ENCODE measurements around the gene PCDH11Y. TPM values are rescaled to one million over a fixed set of nuclear protein-coding genes. Genes with fewer than 3 reads are reported as not detected.
A peak's percentile ranks its signal among the peaks of the same experiment; 100 is the strongest.
"Not testable (repeated sequence)": the region's sequence is repeated elsewhere in the genome, so short reads cannot be mapped to it uniquely, and the experiment has no call there.

The PCDH11Y gene, protein sequence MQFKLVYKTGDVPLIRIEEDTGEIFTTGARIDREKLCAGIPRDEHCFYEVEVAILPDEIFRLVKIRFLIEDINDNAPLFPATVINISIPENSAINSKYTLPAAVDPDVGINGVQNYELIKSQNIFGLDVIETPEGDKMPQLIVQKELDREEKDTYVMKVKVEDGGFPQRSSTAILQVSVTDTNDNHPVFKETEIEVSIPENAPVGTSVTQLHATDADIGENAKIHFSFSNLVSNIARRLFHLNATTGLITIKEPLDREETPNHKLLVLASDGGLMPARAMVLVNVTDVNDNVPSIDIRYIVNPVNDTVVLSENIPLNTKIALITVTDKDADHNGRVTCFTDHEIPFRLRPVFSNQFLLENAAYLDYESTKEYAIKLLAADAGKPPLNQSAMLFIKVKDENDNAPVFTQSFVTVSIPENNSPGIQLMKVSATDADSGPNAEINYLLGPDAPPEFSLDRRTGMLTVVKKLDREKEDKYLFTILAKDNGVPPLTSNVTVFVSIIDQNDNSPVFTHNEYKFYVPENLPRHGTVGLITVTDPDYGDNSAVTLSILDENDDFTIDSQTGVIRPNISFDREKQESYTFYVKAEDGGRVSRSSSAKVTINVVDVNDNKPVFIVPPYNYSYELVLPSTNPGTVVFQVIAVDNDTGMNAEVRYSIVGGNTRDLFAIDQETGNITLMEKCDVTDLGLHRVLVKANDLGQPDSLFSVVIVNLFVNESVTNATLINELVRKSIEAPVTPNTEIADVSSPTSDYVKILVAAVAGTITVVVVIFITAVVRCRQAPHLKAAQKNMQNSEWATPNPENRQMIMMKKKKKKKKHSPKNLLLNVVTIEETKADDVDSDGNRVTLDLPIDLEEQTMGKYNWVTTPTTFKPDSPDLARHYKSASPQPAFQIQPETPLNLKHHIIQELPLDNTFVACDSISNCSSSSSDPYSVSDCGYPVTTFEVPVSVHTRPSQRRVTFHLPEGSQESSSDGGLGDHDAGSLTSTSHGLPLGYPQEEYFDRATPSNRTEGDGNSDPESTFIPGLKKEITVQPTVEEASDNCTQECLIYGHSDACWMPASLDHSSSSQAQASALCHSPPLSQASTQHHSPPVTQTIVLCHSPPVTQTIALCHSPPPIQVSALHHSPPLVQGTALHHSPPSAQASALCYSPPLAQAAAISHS (N-terminal part only)
- total RNA-seq: not detected

- not testable (repeated sequence) for H3K27ac Mint-ChIP-seq; DNase-seq (ENCODE audit: low spot score in 2 of 2); H3K36me3 Mint-ChIP-seq; H3K9me3 Mint-ChIP-seq
- peak in 1 of 2 donors; percentile 69 for ATAC-seq
These were observed at the start of gene PCDH11Y for GRCh38 chrY:5000057-5000456. PCDH11Y (plus strand) TSS chrY:5000296; CDS start chrY:5057100, 56,804 bp downstream.

GRCh38 chrY:4967894-4968293, 32.2 kb upstream of the PCDH11Y start:
- H3K36me3 Mint-ChIP-seq; ATAC-seq; H3K9me3 Mint-ChIP-seq; H3K27ac Mint-ChIP-seq; DNase-seq (ENCODE audit: low spot score in 2 of 2): not testable (repeated sequence)

DNA sequence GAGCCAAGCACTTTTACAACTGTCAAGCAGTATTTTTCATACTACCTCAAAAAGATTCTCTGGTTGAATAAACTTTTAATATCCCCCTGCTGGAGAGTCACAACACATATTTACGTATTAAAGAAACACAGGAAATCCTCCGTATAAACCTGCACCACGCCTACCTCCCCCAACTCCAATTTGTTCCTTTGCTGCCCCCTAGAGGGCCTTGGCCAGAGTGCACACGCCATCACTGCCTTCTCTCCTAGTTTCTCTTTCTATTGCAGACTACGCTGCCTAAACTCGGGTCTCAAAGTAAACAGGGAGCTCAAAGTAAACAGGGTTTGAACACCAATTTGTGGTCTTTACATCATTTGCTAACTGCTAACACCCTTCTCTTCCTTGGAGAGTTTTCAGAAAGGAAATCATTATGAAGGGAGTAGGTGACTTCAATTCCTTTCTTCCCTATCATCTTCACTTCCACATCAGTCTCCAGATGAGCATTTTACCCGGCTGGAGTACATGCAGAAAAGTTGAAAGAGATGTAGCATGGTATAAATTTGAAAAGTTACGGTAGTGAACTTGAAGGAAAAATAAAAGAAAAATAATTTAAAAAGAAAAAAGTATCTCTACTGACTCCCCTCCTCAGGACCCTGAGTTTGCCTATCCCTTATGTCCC, 8.2 kb upstream of the PCDH11Y start:
- not testable (repeated sequence) for H3K36me3 Mint-ChIP-seq; H3K27ac Mint-ChIP-seq; H3K9me3 Mint-ChIP-seq; DNase-seq (ENCODE audit: low spot score in 2 of 2)
- ATAC-seq: peak; percentile 58 to 94

- H3K36me3 Mint-ChIP-seq; H3K27ac Mint-ChIP-seq; ATAC-seq; H3K9me3 Mint-ChIP-seq; DNase-seq (ENCODE audit: low spot score in 2 of 2): not testable (repeated sequence)
These were observed 5.2 kb upstream of the PCDH11Y start for GRCh38 chrY:4994892-4995291.

DNA sequence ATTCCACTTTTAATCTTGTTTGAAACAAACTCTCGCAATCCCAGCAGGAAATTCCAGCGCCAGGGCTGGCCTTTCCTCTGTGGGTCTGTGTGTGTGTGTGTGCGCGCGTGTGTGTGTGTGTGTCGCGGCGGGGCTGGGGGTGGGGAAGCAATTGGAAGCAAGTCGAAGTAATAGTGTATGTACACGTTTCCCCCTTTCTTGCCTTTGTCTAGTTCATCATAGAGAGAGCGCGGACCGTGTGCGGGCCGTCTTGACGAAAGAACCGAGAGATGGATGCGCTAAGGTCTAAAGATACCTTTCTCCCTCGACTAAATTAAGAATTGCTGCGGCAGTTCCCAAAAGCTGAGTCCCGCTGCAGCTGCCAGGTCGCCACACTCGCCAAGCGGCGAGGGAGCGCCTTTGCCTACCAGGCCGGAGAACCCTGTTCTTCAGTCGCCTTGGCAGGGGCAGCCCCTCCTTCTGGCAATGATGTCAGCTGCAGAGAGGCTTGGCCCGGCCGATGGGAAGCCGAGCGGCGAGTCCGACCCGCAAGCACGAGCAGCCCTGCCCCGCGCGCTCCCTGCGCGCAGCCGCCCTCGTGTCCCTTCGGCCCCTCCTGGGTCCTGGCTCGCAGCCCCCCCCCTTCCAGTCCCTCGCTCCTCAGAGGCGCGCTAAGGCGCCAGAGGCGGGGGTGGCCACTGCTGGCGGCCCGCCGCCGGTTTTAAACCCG, 2.5 kb downstream of the PCDH11Y start:
- not testable (repeated sequence) for DNase-seq (ENCODE audit: low spot score in 2 of 2); H3K36me3 Mint-ChIP-seq; ATAC-seq; H3K9me3 Mint-ChIP-seq; H3K27ac Mint-ChIP-seq

DNA sequence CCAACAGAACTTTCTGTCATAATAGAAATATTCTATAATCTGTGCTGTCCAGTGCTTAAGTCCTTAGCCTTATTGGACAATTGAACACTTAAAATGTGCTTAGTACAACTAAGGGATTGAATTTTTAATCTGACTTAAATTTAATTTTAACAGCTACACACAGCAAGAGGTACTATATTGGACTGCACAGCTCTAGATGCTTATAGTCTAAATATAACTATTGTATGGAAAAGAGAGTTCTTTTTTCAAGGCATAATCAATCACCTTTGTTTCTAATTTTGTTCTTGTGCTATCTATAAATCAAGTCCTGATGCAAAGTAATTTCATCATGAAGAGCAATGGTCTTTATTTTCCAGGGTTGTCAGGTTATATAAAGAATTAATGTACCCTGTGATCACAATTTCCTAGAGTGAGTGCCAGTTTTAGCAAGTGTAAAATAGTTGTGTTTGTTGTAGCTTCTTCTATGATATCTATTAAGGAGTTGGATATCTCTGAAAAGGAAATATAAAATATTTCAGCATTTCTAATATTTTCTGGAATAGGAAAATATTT, 39.0 kb downstream of the PCDH11Y start:
- H3K9me3 Mint-ChIP-seq; H3K27ac Mint-ChIP-seq; ATAC-seq; H3K36me3 Mint-ChIP-seq; DNase-seq (ENCODE audit: low spot score in 2 of 2): not testable (repeated sequence)

DNA sequence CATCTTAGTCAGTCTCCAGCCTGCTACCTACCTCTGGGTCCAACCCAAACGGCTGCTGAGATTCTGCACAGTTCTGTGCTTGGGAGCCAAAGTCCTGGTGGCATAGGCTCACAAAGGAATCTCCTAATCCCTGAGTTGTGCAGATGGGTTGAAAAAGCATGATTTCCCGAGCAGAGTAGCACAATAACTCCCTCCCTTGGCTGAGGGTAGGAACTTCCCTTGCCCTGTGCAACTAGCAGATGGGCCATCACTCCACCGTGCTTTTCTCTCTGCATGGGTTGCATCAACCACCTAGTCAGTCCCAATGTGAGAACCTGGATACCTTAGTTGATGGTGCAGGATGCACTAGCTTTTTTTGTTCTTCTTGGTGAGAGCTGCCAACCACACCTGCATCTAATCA, 82.9 kb downstream of the PCDH11Y start:
- ATAC-seq, H3K27ac Mint-ChIP-seq: not testable (repeated sequence)

DNA sequence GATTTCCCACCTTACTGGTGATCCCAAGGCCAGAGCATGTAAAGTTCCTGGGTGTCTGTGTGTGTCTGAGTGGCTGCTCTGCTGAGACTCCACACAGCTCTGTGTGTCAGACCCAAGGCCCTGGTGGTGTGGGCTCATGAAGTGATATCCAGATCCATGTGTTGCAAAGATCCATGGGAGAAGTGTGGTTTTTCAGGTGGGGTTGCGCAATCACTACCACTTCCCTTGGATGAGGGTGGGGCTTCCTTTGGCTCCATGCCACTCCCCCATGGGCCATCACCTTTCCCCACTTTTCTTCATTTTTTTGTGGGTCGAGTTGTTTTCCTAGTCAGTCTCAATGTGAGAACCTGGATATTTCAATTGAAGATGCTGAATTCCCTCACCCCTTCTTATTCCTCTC, 182.9 kb downstream of the PCDH11Y start:
- not testable (repeated sequence) for H3K9me3 Mint-ChIP-seq; DNase-seq (ENCODE audit: low spot score in 2 of 2); H3K36me3 Mint-ChIP-seq; H3K27ac Mint-ChIP-seq; ATAC-seq

More for the DNA sequence above, 82.9 kb downstream of the PCDH11Y start:
- H3K36me3 Mint-ChIP-seq; DNase-seq (ENCODE audit: low spot score in 2 of 2); H3K9me3 Mint-ChIP-seq: not testable (repeated sequence)

GRCh38 chrY:5215116-5215515, 215.0 kb downstream of the PCDH11Y start:
- H3K36me3 Mint-ChIP-seq; H3K27ac Mint-ChIP-seq; ATAC-seq; H3K9me3 Mint-ChIP-seq; DNase-seq (ENCODE audit: low spot score in 2 of 2): not testable (repeated sequence)

GRCh38 chrY:5324931-5325330, 324.8 kb downstream of the PCDH11Y start:
- not testable (repeated sequence) for ATAC-seq; DNase-seq (ENCODE audit: low spot score in 2 of 2); H3K36me3 Mint-ChIP-seq
- Mint-ChIP-seq H3K9me3 (peaks cover 9 to 20% of the 10 kb centered on the region in 2 donors), H3K27ac (peak overlapping the region in 1 of 2 donors; percentile 74)

GRCh38 chrY:5342220-5342619, 342.1 kb downstream of the PCDH11Y start:
- not testable (repeated sequence) for H3K9me3 Mint-ChIP-seq; DNase-seq (ENCODE audit: low spot score in 2 of 2); H3K36me3 Mint-ChIP-seq; ATAC-seq; H3K27ac Mint-ChIP-seq

DNA sequence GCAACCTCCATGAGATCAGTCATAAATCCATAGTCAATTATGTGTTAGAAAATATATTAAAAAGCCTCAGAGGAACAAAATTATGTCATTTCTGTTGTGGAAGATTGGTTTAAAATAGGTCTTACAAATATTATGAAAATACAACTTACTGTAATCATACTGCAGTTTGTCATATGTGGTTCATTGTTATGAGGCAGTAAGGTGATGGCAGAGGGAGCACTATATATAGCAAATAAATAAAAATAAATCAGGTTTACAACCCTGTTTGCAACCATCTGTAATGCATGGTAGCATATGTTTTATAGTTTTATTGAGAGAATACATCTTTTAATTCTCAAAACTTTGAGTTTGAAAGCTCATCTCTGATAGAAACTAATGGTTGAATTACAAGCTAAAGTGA, 543.6 kb downstream of the PCDH11Y start:
- H3K27ac Mint-ChIP-seq; H3K9me3 Mint-ChIP-seq; ATAC-seq; DNase-seq (ENCODE audit: low spot score in 2 of 2); H3K36me3 Mint-ChIP-seq: not testable (repeated sequence)

DNA sequence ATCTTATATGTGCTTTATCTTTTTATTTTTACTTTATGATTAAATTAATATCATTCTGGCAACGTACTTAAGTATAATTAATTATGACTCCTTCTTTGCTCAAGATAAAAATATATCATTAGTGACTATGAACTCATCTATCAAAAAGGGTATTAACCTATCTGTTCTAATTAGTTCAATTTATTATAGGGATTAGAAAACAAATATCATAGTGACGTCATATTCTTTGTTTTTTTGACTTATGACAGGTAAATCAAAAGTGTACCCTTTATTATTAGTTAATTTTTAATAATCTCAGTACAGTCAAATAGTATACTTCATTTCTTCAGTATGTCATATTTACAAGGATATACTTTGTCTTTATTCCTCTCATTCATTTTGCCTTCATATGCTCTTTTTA, 638.5 kb downstream of the PCDH11Y start:
- not testable (repeated sequence) for DNase-seq (ENCODE audit: low spot score in 2 of 2); H3K27ac Mint-ChIP-seq; ATAC-seq; H3K9me3 Mint-ChIP-seq; H3K36me3 Mint-ChIP-seq

GRCh38 chrY:5679265-5679664, 679.2 kb downstream of the PCDH11Y start:
- not testable (repeated sequence) for H3K9me3 Mint-ChIP-seq; DNase-seq (ENCODE audit: low spot score in 2 of 2); H3K36me3 Mint-ChIP-seq; ATAC-seq; H3K27ac Mint-ChIP-seq

- not testable (repeated sequence) for H3K9me3 Mint-ChIP-seq; H3K36me3 Mint-ChIP-seq; ATAC-seq; DNase-seq (ENCODE audit: low spot score in 2 of 2); H3K27ac Mint-ChIP-seq
These were observed 708.6 kb downstream of the PCDH11Y start for GRCh38 chrY:5708727-5709126.

All from activated naive CD4-positive, alpha-beta T cell treated with anti-CD3 and anti-CD28 coated beads, Interleukin-2, amount 50 U/mL, for 72 hours (primary cell).